Activated T-helper 1 cell treated with anti-CD3 and anti-CD28 coated beads, Interleukin-12 subunit alpha, Interleukin-12 subunit beta, Interleukin-2, Interleukin-4 antibody, amounts not matched to agents 30 ng/mL and 10 ng/mL and 1 ng/mL, durations not matched to agents 14 hours and 24 hours and 36 hours (primary cell): ENCODE data around the gene CHST3. TPM values are rescaled to one million over a fixed set of nuclear protein-coding genes. Genes with fewer than 3 reads are reported as not detected.
A peak's percentile ranks its signal among the peaks of the same experiment; 100 is the strongest.
"Not testable (repeated sequence)": the region's sequence is repeated elsewhere in the genome, so short reads cannot be mapped to it uniquely, and the experiment has no call there.

ENCODE experiments used
- DNase-seq: peaks from one replicate; pipeline ENCODE4 v3.0.0; 2021; ENCODE audit warnings: low spot score
- H3K27ac Mint-ChIP-seq: one replicate; pipeline ENCODE4 v1.8.0; 2021; ENCODE audit warnings: mild to moderate bottlenecking, mixed read lengths
- H3K27me3 Mint-ChIP-seq: one replicate; pipeline ENCODE4 v1.8.0; 2022; ENCODE audit warnings: mild to moderate bottlenecking, moderate library complexity, mixed read lengths; ENCODE audit not compliant: insufficient read depth
- H3K36me3 Mint-ChIP-seq: one replicate; pipeline ENCODE4 v1.8.0; 2021; ENCODE audit warnings: low read depth, mixed read lengths
- H3K4me1 Mint-ChIP-seq: one replicate; pipeline ENCODE4 v1.8.0; 2021; ENCODE audit warnings: low read depth, mixed read lengths
- H3K4me3 Mint-ChIP-seq: one replicate; pipeline ENCODE4 v1.8.0; 2021; ENCODE audit warnings: mild to moderate bottlenecking, moderate library complexity, mixed read lengths
- H3K9me3 Mint-ChIP-seq: one replicate; pipeline ENCODE4 v1.8.0; 2021; ENCODE audit warnings: mixed read lengths
- intact Hi-C: fragments of 100-400 bp; cut with micrococcal nuclease; formaldehyde crosslinking; loops from one replicate; pipeline ENCODE4 v1.15.1; 2024
- total RNA-seq: library from RNA; stranded (reverse); gene quantifications from 2 replicates; pipeline ENCODE4 v1.2.3, GENCODE V29; 2022

CHST3 gene
- total RNA-seq, 1 donor from 2014 or later: 0.16 TPM

DNA sequence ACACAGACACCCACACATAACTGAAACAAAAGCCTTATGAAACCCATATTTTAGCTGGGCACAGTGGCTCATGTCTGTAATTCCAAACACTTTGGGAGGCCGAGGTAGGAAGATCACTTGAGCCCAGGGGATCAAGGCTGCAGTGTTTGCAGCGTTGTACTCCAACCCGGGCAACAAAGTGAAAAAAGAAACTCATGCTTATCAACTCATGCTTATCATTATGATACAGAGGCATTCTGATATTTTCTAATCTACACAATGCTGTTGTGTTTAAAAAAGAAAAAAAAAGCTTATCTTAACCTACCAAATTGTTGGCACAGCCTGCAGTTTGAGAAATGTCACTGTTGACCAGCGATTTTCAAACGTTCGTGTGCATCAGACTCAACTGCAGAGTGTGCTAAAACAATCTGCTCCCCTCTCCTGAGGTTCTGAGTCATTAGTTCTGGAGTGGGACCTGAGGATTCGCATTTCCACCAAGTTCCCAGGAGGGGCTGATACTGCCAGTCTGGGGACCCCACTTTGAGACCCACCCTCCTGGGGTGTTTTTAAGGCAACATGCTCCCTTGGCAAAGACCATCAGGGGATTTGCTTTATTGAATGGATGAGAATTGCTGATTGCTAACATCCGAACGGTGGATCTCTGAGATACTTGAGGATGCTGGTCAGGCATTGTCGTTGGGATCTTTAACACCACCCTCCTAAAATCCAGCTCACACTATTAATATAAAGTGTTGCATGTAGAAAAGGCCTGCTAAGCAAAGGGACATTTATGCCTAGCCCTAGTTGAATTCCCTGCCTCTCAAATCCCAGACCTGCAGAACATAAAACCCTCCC is 16.2 kb downstream of the CHST3 start:
- no peaks in the 10 kb centered on the region for H3K36me3 Mint-ChIP-seq
- intact Hi-C loops: no loop called here
- H3K4me3 Mint-ChIP-seq: no peak overlapping the region
- no peaks in the 10 kb centered on the region for H3K27me3 Mint-ChIP-seq
- no peak for DNase-seq
- no peak overlapping the region for H3K27ac Mint-ChIP-seq
- H3K9me3 Mint-ChIP-seq: no peaks in the 10 kb centered on the region
- H3K4me1 Mint-ChIP-seq: peaks cover 6% of the 10 kb centered on the region

- no peak for DNase-seq
- no peaks in the 10 kb centered on the region for H3K27me3 Mint-ChIP-seq
- intact Hi-C loops: no loop called here
- H3K4me3 Mint-ChIP-seq: no peak overlapping the region
- H3K9me3 Mint-ChIP-seq: no peaks in the 10 kb centered on the region
- peaks cover 6% of the 10 kb centered on the region for H3K4me1 Mint-ChIP-seq
- H3K36me3 Mint-ChIP-seq: no peaks in the 10 kb centered on the region
- H3K27ac Mint-ChIP-seq: no peak overlapping the region
These were observed 17.1 kb downstream of the CHST3 start for GRCh38 chr10:71981015-71981875.

GRCh38 chr10:71981876-71982230 is 17.7 kb downstream of the CHST3 start:
- H3K4me1 Mint-ChIP-seq: peaks cover 6% of the 10 kb centered on the region

GRCh38 chr10:71982269-71983178 is 18.3 kb downstream of the CHST3 start:
- H3K4me3 Mint-ChIP-seq: no peak overlapping the region
- no peaks in the 10 kb centered on the region for H3K36me3 Mint-ChIP-seq
- H3K27me3 Mint-ChIP-seq: no peaks in the 10 kb centered on the region
- H3K9me3 Mint-ChIP-seq: no peaks in the 10 kb centered on the region
- peaks cover 6% of the 10 kb centered on the region for H3K4me1 Mint-ChIP-seq
- intact Hi-C loops: no loop called here
- H3K27ac Mint-ChIP-seq: peak overlapping the region; percentile 27
- DNase-seq: no peak

More at GRCh38 chr10:71981876-71982230, 17.7 kb downstream of the CHST3 start:
- Mint-ChIP-seq H3K27me3 (no peaks in the 10 kb centered on the region), H3K9me3 (no peaks in the 10 kb centered on the region), H3K4me3 (no peak overlapping the region), H3K36me3 (no peaks in the 10 kb centered on the region), H3K27ac (peak overlapping the region; percentile 27)
- no peak for DNase-seq
- intact Hi-C loops: no loop called here

DNA sequence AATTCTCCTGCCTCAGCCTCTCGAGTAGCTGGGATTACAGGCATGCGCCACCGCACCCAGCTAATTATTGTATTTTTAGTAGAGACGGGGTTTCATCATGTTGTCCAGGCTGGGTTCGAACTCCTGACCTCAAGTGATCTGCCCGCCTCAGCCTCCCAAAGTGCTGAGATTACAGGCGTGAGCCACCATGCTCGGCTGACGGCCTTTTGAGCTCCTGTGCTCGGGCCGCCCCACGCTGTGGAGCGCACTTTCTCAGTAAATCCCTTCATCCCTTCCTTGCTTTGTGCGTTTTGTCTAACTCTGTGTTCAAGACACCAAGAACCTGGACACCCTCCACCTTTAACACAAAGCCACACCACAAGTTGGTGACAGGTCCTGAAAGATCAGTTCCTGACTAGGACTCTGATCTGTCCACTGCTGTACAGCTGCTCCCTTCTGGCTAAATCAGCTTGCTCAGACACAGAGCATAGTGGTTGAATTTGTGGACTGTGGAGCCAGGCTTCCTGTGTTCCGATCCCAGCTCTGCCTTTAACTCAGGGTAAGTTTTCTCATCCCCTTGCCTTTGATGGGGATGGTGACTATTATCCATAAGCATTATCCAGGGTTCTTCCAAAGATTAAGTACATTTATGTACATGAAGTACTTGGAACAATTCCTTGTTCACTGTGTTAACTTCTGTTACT is 20.1 kb downstream of the CHST3 start:
- Mint-ChIP-seq H3K4me3 (no peak overlapping the region), H3K27ac (no peak overlapping the region), H3K36me3 (no peaks in the 10 kb centered on the region), H3K27me3 (peaks cover 2% of the 10 kb centered on the region), H3K9me3 (peaks cover 7% of the 10 kb centered on the region), H3K4me1 (peaks cover 6% of the 10 kb centered on the region)
- no peak for DNase-seq
- intact Hi-C loops: no loop called here

GRCh38 chr10:71984809-71985388 is 20.7 kb downstream of the CHST3 start:
- Mint-ChIP-seq H3K4me3 (no peak overlapping the region), H3K36me3 (no peaks in the 10 kb centered on the region), H3K4me1 (peaks cover 6% of the 10 kb centered on the region), H3K27ac (no peak overlapping the region), H3K27me3 (peaks cover 2% of the 10 kb centered on the region), H3K9me3 (peaks cover 7% of the 10 kb centered on the region)
- DNase-seq: no peak
- intact Hi-C loops: no loop called here

- intact Hi-C loops: no loop called here
- no peak for DNase-seq
- Mint-ChIP-seq H3K4me3 (no peak overlapping the region), H3K36me3 (no peaks in the 10 kb centered on the region), H3K27me3 (peaks cover 2% of the 10 kb centered on the region), H3K9me3 (peaks cover 7% of the 10 kb centered on the region), H3K4me1 (peaks cover 6% of the 10 kb centered on the region), H3K27ac (peak overlapping the region; percentile 11)
These were observed 21.5 kb downstream of the CHST3 start for GRCh38 chr10:71985542-71986250.

DNA sequence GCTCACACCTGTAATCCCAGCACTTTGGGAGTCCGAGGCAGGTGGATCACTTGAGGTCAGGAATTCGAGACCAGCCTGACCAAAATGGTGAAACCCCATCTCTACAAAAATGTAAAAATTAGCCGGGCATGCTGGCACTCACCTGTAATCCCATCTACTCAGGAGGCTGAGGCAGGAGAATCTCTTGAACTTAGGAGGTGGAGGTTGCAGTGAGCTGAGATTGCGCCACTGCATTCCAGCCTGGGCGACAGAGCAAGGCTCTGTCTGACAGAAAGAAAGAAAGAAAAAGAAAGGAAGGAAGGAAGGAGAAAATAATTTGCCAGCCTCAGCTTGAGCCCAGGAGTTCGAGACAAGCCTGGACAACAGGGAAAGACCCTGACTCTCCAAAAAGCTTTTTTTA is 24.7 kb downstream of the CHST3 start:
- H3K4me1 Mint-ChIP-seq, intact Hi-C loops, H3K9me3 Mint-ChIP-seq, DNase-seq, H3K4me3 Mint-ChIP-seq, H3K27me3 Mint-ChIP-seq, H3K36me3 Mint-ChIP-seq: not testable (repeated sequence)
- peak overlapping the region; percentile 61 for H3K27ac Mint-ChIP-seq

DNA sequence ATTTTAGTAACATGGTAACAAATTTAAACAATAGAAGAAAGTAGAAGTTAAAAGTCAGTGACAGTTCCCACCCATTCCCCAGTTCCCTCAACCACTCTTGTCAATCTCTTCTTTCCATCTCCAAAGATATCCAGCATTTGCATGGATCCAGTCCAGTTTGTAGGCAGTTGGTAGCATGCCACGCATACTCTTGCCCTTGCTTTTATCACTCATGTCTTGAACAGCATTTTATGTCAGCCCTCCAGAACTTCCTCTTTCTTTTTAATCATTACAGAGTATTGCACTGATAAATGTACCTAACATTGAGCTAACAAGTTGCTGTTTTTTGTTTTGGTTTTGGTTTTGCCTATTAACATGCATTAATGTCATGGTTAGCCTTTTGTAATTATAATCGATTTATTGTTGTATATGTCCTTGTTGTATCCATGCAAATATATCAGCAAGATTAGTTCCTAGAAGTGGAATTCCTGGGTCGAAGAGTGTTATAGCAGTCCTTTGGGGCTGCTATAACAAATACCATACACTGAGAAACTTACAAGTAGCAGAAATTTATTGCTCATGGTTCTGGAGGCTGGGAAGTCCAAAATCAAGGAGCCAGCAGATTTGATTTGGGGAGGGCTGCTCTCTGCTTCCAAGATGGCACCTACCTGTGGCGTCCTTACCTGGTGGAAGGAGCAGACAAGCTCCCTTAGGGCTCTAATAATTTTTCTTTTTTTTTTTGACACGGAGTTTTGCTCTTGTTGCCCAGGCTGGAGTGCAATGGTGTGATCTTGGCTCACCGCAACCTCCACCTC is 25.7 kb downstream of the CHST3 start:
- intact Hi-C loops: no loop called here
- Mint-ChIP-seq H3K27me3 (peaks cover 2% of the 10 kb centered on the region), H3K27ac (no peak overlapping the region), H3K9me3 (peaks cover 7% of the 10 kb centered on the region), H3K36me3 (no peaks in the 10 kb centered on the region), H3K4me1 (peaks cover 1% of the 10 kb centered on the region), H3K4me3 (no peak overlapping the region)
- DNase-seq: no peak

- Mint-ChIP-seq H3K4me1 (no peaks in the 10 kb centered on the region), H3K36me3 (no peaks in the 10 kb centered on the region), H3K4me3 (no peak overlapping the region), H3K27ac (no peak overlapping the region), H3K27me3 (peaks cover 2% of the 10 kb centered on the region), H3K9me3 (peaks cover 7% of the 10 kb centered on the region)
- no peak for DNase-seq
- intact Hi-C loops: no loop called here
These were observed 26.6 kb downstream of the CHST3 start for GRCh38 chr10:71990706-71991269.

GRCh38 chr10:71995449-71995848 is 31.3 kb downstream of the CHST3 start:
- Mint-ChIP-seq H3K27ac (no peak overlapping the region), H3K36me3 (no peaks in the 10 kb centered on the region), H3K4me1 (no peaks in the 10 kb centered on the region), H3K4me3 (no peak overlapping the region), H3K27me3 (no peaks in the 10 kb centered on the region), H3K9me3 (no peaks in the 10 kb centered on the region)
- intact Hi-C loops: no loop called here
- DNase-seq: no peak
